ENCODE measurements around the gene NR1D1.

NR1D1 gene

GRCh38 chr17:40104594-40105486 lies 4.5 kb upstream of the NR1D1 start:
- H3K9me3 ChIP-seq, result no peaks in the 10 kb centered on the region
- peaks cover 93% of the 10 kb centered on the region for H3K4me1 ChIP-seq
- H3K27ac ChIP-seq, result no peak overlapping the region
- peak overlapping the region; percentile 78 for H3K4me2 ChIP-seq
- no peaks in the 10 kb centered on the region for H4K20me1 ChIP-seq
- H3K4me3 ChIP-seq, result no peak overlapping the region
- no peaks in the 10 kb centered on the region for H3K27me3 ChIP-seq
- TF ChIP-seq Cebpa-rat (IDR thresholded peaks at IDR 0.05), result no peak
- H3K9ac ChIP-seq, result no peak overlapping the region
- H3K36me3 ChIP-seq, result no peaks in the 10 kb centered on the region

DNA sequence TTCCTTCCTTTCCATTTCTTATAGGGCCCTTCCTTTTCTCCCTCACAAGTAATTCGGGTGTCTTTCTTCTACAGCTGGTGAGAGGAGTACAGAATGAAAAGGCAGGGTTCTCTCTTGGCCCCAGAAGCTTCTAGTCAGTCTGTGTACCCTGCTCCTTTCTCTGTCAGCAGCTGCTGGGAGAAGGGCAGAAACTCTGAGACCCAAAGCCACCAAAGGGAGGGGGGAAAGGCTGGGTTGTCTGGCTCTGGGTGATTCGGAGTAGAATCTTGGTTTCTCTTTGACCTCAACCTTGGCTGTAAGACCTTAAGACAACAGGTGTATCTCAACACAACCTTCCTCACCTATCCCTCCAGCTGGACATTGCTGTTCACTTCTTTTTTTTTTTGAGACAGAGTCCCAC lies 3.3 kb upstream of the NR1D1 start:
- Histone ChIP-seq H3K4me3 (no peak overlapping the region), H3K36me3 (no peaks in the 10 kb centered on the region), H3K9me3 (no peaks in the 10 kb centered on the region)

DNA sequence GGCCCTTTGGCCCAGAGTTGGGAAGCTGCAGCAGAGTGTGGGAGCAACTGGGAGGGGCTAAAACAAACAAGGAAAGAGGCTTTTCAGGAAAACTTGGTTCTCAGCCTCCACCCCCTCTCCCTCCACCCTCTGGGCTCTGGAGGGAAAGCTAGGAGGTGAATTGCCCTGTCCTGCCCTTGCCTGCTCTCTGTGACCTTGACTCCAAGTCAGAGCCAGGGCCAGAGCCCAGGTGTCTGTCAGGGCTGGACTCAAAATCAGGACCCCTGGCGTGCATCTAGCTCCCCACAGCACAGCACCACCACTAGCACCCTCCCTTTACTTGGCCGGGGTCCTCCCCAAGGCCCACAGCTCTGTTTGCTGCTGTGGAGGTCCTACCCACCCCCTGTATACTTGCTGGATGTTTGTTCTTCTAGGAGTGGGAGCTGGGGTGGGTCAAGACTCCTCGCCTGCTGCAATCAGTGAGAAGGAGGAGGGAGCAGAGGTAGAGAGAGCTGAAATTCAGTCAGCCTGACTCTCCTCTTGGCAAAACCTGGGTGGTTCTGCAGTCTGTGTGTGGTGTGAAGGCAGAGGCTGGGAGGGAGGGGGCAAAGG lies 2.8 kb upstream of the NR1D1 start:
- Histone ChIP-seq H3K36me3 (no peaks in the 10 kb centered on the region), H3K9ac (peak overlapping the region; percentile 67), H3K27me3 (no peaks in the 10 kb centered on the region), H3K27ac (peak overlapping the region; percentile 72), H3K4me2 (peak overlapping the region; percentile 74), H3K9me3 (no peaks in the 10 kb centered on the region), H3K4me1 (peaks cover 89% of the 10 kb centered on the region), H4K20me1 (no peaks in the 10 kb centered on the region), H3K4me3 (no peak overlapping the region)
- no peak for TF ChIP-seq Cebpa-rat (IDR thresholded peaks at IDR 0.05)

More for the DNA sequence above, 3.3 kb upstream of the NR1D1 start:
- Histone ChIP-seq H3K4me1 (peaks cover 89% of the 10 kb centered on the region), H4K20me1 (no peaks in the 10 kb centered on the region), H3K27ac (peak overlapping the region; percentile 72), H3K9ac (peak overlapping the region; percentile 67), H3K27me3 (no peaks in the 10 kb centered on the region), H3K4me2 (peak overlapping the region; percentile 74)
- TF ChIP-seq Cebpa-rat (IDR thresholded peaks at IDR 0.05), result no peak

DNA sequence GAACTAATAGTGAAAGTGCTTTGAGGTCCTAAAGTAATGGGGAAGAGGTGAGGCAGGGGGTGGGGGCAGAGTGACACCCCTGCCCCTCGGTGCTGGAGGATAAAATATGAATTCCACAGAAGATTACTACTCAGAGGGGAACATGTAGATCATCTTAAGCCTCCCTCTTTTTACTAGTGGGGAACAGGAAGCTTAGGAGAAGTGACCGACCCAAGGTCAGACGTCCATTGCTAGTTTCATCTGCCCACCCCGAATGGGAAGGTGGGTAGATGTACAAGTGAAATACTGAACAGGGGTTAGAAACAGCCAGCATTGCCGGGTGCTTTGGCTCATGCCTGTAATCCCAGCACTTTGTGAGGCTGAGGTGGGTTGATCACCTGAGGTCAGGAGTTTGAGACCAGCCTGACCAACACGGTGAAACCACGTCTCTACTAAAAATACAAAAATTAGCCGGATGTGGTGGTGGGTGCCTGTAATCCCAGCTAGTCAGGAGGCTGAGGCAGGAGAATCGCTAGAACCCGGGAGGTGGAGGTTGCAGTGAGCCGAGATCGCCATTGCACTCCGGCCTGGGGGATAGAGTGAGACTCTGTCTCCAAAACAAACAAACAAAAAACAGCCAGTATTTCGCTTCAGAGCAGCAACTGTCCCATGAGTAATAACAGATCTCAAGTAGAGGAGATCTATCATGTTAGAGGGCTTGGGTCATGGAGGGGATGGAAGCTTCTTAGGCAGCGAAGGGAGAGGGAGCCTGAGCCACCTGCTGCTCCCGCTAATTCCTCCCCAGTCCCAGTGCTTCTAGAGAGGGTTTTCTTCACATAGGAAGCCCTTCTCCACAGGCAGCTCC lies 1.2 kb upstream of the NR1D1 start:
- Histone ChIP-seq H3K4me3 (0 out of 2 replicates have a peak overlapping the region, but pooled peaks have one; percentile 77), H3K4me2 (peak overlapping the region; percentile 99), H3K27ac (peak overlapping the region; percentile 30; the same call in 1 of the 2 replicates), H3K9me3 (no peaks in the 10 kb centered on the region), H3K36me3 (peaks cover 9% of the 10 kb centered on the region), H3K4me1 (peaks cover 89% of the 10 kb centered on the region), H4K20me1 (no peaks in the 10 kb centered on the region), H3K27me3 (no peaks in the 10 kb centered on the region), H3K9ac (peak overlapping the region; percentile 81; the same call in 1 of the 2 replicates)
- TF ChIP-seq Cebpa-rat (IDR thresholded peaks at IDR 0.05), result no peak

DNA sequence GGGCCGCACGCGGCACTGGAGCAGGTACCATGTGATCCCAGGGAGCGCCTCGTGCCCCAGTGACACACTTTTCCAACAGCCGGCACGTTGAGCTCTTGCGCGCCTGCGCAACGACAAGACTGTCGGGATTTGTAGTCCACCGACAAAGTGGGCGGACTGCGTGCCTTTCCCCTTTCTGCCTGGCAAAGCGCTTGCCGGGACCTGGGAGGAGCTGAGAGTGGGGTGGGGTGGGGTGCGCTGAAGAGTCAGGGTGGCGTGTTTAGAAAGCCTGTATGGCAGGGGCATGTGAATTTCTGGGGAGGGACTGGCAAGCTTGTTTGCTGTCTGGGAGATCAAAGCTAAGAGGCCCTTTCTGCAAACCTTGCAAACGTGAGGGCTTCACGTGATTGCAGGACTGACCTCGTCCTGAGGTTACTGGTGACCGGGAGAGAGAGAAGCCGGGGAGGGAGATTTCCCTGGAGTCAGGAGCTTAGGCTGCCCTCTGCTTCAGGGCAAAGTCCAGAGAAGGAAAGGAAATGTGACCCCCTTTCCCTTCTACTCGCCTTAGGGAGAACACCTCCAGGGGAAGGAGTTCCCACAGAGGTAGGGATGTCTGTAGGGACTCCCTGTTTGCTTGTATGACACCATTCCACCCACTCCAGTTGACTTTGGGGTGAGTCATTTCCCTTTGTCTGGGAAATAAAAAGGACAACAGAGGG lies 429 bp upstream of the NR1D1 start:
- Histone ChIP-seq H3K27ac (peak overlapping the region; percentile 99), H4K20me1 (no peaks in the 10 kb centered on the region), H3K4me1 (peaks cover 85% of the 10 kb centered on the region), H3K27me3 (no peaks in the 10 kb centered on the region), H3K4me2 (peak overlapping the region; percentile 99), H3K4me3 (peak overlapping the region; percentile 77), H3K9ac (peak overlapping the region; percentile 81), H3K36me3 (peaks cover 10% of the 10 kb centered on the region), H3K9me3 (no peaks in the 10 kb centered on the region)
- no peak for TF ChIP-seq Cebpa-rat (IDR thresholded peaks at IDR 0.05)

DNA sequence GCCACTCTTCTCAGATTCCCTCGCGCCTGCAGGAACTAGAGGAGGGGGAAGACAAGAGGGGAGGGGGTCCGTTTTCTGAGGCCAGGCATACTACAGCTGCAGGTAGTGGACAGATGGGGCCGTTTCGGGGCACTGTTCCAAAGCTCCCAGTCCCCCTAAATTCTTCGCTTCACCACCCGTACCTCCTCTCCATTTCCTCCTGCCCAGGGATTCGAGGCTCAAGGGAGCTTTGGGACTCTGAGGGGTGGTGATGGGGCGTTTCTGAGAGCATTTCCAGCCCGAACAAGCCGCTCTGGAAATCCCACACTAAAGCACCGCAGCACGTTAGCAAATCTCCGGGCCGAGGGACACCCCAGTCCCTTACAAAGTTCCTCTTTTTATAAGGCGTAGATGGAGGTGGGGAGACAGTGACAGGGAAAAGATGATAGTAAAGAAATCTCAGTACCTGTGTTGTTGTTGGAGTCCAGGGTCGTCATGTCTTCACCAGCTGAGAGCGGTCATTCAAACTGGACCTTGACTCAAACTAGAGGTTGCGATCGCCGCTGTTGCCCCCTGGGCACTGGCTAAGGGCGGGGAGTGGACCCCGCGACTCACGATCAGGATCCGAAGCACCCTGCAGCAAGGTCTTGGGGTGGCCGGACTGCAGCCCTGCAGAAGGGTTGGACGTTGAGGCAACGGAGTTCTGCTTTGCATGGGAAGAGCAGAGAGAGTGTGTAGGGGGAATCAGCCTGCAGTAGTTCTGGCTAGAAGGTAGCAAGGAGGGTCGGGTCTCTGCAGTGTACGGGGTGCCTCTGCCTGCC lies 570 bp downstream of the NR1D1 start:
- Histone ChIP-seq H3K9me3 (no peaks in the 10 kb centered on the region), H4K20me1 (no peaks in the 10 kb centered on the region), H3K27ac (peak overlapping the region; percentile 99), H3K4me1 (peaks cover 85% of the 10 kb centered on the region), H3K4me3 (peak overlapping the region; percentile 77), H3K9ac (peak overlapping the region; percentile 81), H3K4me2 (peak overlapping the region; percentile 99), H3K36me3 (peaks cover 13% of the 10 kb centered on the region), H3K27me3 (no peaks in the 10 kb centered on the region)
- TF ChIP-seq Cebpa-rat (IDR thresholded peaks at IDR 0.05), result no peak

DNA sequence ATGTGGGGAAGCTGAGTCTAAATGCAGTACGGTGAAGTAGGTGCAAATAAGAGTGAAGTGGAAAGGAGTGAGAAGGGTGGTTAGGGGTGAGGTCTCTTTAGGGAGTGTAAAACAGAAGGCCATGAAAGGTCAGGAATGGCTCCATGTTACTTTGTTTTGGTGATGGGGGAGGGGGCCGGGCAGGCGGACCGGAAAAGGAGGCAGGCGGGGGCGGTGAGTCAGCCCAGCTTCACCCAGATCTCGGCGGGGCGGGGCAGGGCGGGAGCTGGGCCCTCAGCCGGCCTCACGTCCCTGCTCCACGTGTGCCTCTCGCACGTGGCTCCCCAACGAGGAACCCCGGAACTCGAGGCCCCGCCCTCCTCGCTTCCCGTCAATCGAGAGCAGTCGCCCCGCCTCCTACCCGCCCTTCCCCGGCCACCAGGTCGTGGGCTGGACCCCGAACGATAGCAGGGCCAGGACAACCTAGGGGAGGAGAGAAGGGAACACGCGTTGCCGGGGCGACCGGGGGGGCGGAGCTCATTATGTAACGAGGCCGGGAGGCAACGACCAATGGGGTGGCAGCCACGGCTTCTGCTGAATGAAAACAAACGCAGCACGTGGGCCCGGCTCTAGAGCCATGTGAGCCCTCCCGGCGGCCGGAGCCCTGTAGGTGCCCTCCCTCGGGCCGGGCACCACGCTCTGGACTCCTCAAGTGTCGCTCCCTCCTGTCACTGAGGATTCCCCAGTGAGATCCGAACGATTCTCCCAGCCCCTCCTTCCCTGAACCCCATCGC lies 1.4 kb downstream of the NR1D1 start:
- Histone ChIP-seq H3K27ac (peak overlapping the region; percentile 99), H3K4me3 (peak overlapping the region; percentile 77), H3K9me3 (no peaks in the 10 kb centered on the region), H4K20me1 (no peaks in the 10 kb centered on the region), H3K4me1 (peaks cover 85% of the 10 kb centered on the region), H3K9ac (peak overlapping the region; percentile 85), H3K4me2 (peak overlapping the region; percentile 99), H3K27me3 (no peaks in the 10 kb centered on the region), H3K36me3 (peaks cover 21% of the 10 kb centered on the region)
- TF ChIP-seq Cebpa-rat (IDR thresholded peaks at IDR 0.05), result no peak

All from BLaER1 (cell line).